GM18508 (cell line): Measurements from ENCODE around the gene FRMPD2.

Source experiments
- ATAC-seq: cut with Tn5 transposase; IDR thresholded peaks from one replicate; pipeline ENCODE4 v1.9.1; 2021; ENCODE audit warnings: moderate number of reproducible peaks; ENCODE audit not compliant: insufficient read depth, unreplicated experiment

Gene FRMPD2

DNA sequence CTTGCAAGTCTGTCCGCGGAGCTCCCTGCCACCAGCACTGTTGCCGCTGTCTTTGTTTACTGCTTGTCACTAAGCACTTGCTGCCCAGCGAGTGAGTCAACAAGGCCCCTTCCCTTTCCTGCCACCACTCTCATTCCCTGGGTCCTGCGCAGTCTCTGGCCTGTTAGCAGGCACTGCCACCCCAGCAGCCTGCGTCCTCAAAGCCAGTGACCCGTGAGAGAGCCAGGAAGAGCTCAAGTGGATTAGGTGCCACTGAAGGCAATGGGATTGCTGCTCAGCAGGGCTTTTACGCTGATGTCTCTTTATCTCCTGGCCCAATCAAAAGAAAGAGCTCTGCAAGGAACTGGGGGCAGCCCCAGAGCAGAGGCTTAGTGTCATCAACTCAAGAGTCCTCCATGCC lies at the start of gene FRMPD2:
Gene FRMPD2, minus strand, starts transcription at position 61 of the 400 bp plus-strand sequence. CDS start 129 bp downstream, outside the sequence.
- ATAC-seq: no peak

GRCh38 chr10:48322017-48322416 lies 47.5 kb upstream of the FRMPD2 start:
- no peak for ATAC-seq

DNA sequence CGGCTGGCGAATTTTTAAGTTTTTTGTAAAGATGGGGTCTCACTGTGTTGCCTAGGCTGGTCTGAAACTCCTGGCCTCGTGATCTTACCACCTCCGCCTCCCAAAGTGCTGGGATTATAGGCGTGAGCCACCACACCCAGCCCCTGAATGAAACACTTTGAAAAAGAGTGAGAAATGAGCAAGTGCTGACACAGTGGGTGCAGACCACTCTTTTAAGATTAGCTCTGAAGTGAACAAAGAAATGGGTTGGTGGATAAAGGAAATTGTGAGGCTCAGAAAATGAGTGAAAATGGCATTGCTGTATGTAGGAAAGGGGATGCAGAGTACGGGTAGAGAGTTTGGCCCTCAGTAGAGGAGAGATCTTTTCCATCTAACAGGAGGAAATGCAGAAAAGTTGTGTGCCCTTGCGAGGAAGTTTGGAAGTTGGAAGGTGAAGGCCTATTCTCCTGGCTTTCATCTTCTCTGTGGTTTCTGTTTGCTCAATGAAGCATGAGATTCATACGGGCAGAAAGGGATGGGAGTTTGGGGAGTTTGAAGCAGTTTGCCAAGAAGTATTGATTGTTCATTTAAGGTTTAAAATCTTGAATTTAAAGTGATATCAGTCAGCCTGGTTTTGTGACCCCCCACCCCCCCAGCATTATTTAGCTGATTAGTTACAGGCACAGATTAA lies 43.0 kb upstream of the FRMPD2 start:
- no peak for ATAC-seq

- ATAC-seq: no peak
Measured at GRCh38 chr10:48316236-48316635, 41.7 kb upstream of the FRMPD2 start.

DNA sequence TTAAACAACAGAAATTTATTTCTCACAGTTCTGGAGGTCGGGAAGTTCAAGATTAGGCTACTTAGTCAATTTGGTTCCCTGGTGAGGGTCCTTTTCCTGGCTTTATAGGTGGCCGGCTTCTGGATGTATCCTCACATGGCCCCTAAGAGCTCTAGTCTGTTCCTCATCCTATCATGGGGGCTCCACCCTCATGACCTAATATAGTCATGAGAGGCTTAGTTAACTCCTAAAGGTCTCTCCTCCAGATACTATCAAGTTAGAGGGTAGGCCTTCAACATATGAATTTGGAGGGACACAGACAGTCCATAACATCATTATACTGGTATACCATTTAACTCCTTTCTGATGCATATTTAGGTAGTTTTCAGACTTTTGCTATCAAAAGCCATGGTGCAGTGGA lies 39.6 kb upstream of the FRMPD2 start:
- no peak for ATAC-seq

GRCh38 chr10:48309711-48310226 lies 35.3 kb upstream of the FRMPD2 start:
- no peak for ATAC-seq

DNA sequence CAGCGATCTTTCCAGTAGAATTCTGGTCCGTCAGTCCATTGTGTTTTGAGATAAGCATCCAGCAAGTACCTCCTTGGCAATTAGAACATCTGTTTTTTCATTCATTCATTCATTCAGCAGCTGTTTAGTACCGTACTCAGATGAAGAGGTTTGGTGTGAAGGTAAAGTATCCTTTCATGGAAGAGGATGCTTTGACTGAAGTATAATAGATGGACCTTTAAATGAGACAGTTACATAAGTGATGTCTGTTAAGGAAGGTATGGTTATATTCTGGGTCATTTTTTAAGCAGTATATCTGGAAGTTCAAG lies 33.2 kb upstream of the FRMPD2 start:
- ATAC-seq: no peak

GRCh38 chr10:48306870-48307710 lies 32.6 kb upstream of the FRMPD2 start:
- ATAC-seq: peak; percentile 17

GRCh38 chr10:48306265-48306869 lies 31.9 kb upstream of the FRMPD2 start, which contains the start of gene MAPK8:
TSS of gene MAPK8 (plus strand) at chr10:48306677. CDS start at chr10:48401661, 94,984 bp downstream.
- ATAC-seq: peak; percentile 40

DNA sequence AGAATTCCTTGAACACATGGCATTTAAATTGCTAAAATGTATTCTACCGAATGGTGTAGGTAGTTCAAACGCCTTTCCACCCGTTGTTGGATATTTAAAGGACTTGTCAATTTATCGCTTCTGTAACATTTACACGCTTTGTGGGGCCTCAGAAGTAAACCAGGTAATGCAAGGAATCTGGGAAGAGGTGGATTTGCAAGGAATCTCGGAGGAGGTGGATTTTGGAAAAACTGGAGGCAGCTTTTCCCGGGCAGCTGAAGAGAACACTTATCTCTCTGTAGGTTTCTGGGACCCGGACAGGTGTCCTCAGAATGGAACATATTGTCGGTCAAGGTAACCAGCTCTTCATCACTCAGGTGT lies 31.4 kb upstream of the FRMPD2 start:
- no peak for ATAC-seq

DNA sequence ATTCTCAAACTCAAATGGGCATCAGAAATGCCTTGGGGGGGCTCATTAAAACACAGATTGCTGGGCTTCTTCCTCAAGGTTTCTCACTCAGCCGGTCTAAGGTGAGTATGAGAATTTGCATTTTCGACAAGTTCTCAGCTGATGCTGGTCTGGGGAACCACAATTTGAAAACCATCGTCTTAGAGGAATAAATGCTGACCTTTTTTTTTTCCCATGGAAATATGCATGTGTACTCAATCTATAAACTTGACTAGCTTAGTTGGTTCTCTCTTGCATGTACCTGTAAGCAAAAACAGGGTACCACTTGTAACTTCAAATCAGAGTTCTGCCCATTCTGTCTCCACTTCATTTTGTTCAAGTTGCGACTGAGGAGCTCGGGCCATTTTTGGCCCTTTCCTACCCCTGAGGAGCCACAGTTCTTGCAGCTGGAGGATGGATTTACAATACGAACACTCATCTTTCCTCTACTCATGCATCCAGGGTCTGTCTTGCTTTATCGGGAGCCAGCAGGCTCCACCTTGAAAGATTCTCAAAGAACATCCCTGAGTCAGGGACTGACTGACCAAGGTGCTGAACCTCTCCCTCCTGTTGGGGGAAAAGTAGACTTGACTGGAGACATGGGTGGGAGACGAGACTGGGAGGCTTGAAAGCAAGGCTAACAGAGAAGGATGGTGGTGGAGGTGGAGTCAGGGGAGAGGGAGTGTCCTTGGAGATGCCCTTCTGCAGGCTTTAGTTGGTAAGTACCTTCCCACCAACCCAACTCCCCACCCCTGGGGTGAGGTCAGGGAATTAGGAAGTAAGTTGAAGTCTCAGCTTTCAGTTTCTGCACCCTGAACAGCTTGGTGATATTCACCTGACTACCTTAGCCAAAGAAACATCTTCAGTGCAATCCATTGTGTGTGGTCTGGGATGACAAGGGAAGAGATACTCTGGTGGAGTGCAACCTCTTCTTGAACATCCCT lies 28.3 kb upstream of the FRMPD2 start:
- no peak for ATAC-seq

DNA sequence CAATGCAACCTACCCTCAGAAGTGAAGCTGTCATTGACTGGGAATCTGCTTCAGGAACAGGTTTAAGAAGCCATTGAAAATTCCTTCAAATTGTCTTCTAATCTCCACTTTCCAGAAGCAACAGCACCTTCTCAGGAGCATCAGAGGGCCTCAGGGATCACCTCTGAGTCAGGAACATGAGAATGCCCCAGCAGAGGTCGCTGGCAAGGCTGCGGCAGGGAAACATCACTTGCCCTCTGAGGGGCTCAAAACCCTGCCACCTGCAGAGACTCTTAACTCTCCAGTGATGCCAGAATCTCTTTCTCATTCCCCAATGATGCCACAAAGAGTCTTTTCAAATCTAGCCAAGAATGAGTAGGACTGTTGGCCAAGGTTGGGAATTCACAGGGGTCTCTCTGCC lies 26.1 kb upstream of the FRMPD2 start:
- no peak for ATAC-seq

- ATAC-seq: no peak
Measured at GRCh38 chr10:48299692-48300091, 25.2 kb upstream of the FRMPD2 start.

DNA sequence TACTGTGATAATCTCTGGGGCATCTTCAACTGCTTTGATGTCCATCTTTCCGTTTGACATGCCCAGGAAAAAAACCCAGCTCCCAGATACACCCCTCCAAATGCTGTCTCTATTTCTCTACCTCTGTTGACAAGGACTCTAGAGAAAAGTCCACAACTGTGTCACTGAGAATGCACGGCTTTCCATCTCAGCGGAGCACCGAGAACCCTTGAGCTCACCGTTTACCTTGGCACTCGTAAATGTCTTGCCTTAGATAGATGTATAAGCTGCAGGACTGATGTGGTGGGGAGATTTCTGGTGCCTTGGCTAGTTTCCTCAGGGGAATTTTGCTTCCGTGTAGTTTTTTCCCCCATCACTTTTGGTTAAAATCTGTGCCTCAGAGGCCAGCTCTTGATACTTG lies 24.6 kb upstream of the FRMPD2 start:
- ATAC-seq: no peak

- no peak for ATAC-seq
Measured at GRCh38 chr10:48296576-48297098, 22.1 kb upstream of the FRMPD2 start.

DNA sequence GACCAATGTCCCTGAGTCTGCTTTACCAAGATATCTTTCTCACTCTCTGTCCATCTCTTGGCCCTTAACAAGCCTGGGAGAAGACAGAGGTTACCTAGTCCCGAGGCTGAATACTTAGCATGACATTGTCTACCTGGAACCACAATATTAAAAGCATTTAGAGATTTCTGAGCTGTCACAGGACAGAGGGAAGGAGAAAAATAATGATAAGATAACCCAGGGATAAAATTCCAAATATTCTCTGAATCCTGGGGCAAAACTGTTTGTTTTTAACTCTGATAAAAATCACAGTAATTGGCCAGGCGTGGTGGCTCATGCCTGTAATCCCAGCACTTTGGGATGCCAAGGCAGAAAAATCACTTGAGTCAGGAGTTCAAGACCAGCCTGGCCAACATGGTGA lies 19.9 kb upstream of the FRMPD2 start:
- no peak for ATAC-seq

- ATAC-seq: no peak
Measured at GRCh38 chr10:48292616-48293015, 18.1 kb upstream of the FRMPD2 start.

DNA sequence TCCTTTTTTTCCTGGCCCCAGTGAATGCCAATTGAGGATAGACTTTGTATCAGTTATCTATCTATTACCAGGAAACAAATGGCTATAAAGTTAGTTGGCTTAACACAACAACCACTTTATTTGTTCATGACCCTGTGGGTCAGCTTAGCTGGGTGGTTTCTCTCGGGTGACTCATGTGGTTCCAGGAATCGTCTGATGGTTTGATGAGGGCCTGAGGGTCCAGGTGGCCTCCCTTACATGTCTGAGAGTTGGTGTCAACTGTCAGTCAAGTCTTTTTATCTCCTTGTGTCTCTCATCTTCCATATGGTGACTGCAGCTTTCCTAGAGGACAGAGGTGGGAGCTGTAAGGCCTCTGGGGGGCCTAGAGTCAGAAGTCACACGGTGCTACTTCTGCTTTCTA lies 16.7 kb upstream of the FRMPD2 start:
- no peak for ATAC-seq

GRCh38 chr10:48290286-48290685 lies 15.8 kb upstream of the FRMPD2 start:
- no peak for ATAC-seq
